ENCODE data around the gene COQ10A.
A peak's percentile ranks its signal among the peaks of the same experiment; 100 is the strongest.

Gene COQ10A

DNA sequence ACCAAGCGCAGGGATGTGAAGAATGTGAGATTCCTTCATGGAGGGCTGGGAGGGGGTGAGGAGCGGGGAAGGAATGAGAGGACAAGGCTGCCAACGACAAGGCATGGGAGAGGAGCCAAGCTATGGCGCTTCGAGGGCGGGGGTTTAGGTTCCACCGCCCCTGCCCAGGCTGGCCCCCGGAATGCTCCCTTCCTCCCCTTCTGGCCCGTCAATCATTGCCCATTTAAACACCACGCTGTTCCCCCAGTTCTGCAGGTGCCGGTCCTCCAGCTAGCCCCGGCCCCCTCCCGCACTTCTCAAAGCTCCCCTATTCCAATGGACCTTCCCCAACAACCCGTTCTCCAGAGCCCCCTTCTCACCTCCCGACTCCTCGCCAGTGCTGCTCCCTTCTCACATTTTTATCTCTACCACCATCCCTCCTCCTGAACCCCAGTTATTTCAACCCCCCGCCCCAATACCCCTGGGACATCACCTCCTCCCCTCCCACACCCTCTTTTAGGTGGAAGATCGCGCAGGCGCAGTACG lies 45.4 kb upstream of the COQ10A start:
- H3K9ac ChIP-seq (ENCODE audit: low read length) = peak overlapping the region; percentile 85
- peaks cover 6% of the 10 kb centered on the region for H3F3A ChIP-seq (ENCODE audit: insufficient read depth)
- no peak for TF ChIP-seq EZH2phosphoT487 (conservative IDR thresholded peaks at IDR 0.05; ENCODE audit: low read length)
- TF ChIP-seq, protein P1, sequence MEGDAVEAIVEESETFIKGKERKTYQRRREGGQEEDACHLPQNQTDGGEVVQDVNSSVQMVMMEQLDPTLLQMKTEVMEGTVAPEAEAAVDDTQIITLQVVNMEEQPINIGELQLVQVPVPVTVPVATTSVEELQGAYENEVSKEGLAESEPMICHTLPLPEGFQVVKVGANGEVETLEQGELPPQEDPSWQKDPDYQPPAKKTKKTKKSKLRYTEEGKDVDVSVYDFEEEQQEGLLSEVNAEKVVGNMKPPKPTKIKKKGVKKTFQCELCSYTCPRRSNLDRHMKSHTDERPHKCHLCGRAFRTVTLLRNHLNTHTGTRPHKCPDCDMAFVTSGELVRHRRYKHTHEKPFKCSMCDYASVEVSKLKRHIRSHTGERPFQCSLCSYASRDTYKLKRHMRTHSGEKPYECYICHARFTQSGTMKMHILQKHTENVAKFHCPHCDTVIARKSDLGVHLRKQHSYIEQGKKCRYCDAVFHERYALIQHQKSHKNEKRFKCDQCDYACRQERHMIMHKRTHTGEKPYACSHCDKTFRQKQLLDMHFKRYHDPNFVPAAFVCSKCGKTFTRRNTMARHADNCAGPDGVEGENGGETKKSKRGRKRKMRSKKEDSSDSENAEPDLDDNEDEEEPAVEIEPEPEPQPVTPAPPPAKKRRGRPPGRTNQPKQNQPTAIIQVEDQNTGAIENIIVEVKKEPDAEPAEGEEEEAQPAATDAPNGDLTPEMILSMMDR (IDR thresholded peaks at IDR 0.05; ENCODE audit: insufficient read depth, low read length, poor library complexity, severe bottlenecking) = no peak
- H3K9me2 ChIP-seq (replicated peaks; ENCODE audit: insufficient read depth, low read length) = no peaks in the 10 kb centered on the region
- no peaks in the 10 kb centered on the region for H3K9me3 ChIP-seq (ENCODE audit: insufficient read depth, low read length)
- H3K4me3 ChIP-seq (ENCODE audit: insufficient read depth, low read length, poor library complexity, severe bottlenecking) = peak overlapping the region; percentile 88
- peak overlapping the region; percentile 99 for H3K4me2 ChIP-seq (ENCODE audit: low read depth, low read length, poor library complexity, severe bottlenecking)
- H3K27me3 ChIP-seq (ENCODE audit: low read length) = no peaks in the 10 kb centered on the region
- peak overlapping the region; percentile 64 for H3K27ac ChIP-seq (ENCODE audit: low read depth, low read length)
- H4K20me1 ChIP-seq (ENCODE audit: low read depth, low read length) = no peaks in the 10 kb centered on the region
- peaks cover 34% of the 10 kb centered on the region for H3K79me2 ChIP-seq (ENCODE audit: insufficient read depth, low read length)
- H3K36me3 ChIP-seq (ENCODE audit: low read length) = no peaks in the 10 kb centered on the region
- H2AFZ ChIP-seq (ENCODE audit: low read depth, low read length, severe bottlenecking) = peak overlapping the region; percentile 85

DNA sequence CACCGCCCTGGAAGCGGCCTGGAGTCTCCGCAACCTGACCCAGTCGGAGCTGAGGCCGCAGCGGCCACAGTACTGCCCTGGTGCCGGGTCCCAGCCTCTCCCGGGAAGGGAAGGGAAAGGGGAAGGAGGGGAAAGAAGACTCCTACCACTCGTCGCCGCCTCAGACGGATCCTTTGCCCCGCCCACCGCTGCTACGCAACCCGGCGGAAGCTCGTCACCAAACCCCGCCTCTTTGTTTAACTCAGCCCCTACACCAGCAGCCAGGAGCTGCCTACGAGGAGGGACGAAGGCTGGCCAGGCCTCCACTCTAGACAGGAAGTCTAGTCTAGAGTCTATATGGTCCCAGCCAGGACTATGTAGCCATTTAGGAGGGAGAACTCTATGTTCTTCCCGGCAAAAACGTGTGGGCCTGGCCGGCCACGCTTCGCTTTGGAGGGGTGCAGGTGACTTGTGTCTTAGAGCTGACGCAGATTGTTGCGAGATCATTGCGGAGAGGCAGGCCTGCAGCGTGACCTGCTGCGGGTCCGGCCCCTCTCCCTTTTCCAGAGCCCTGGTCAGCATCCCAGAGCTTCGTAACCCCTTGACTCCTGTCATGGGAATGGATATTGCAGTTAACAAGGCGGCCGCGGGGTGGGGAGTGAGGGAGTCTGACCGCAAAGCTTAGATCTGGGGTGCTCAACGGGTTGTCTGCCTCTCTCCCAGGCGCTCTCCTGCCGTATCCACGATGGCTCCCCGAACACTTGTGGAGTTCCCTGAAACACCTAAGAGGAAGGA lies 44.8 kb upstream of the COQ10A start, which contains the start of gene RNF41:
RNF41 (minus strand) TSS at position 166 of the 774 bp plus-strand sequence. CDS start 7,875 bp downstream, outside the sequence.
- TF ChIP-seq, protein P1 (IDR thresholded peaks at IDR 0.05; ENCODE audit: insufficient read depth, low read length, poor library complexity, severe bottlenecking) = no peak
- no peak for TF ChIP-seq EZH2phosphoT487 (conservative IDR thresholded peaks at IDR 0.05; ENCODE audit: low read length)
- Histone ChIP-seq H3F3A (ENCODE audit: insufficient read depth) (peaks cover 6% of the 10 kb centered on the region), H3K9me2 (replicated peaks; ENCODE audit: insufficient read depth, low read length) (no peaks in the 10 kb centered on the region), H3K9me3 (ENCODE audit: insufficient read depth, low read length) (no peaks in the 10 kb centered on the region), H3K79me2 (ENCODE audit: insufficient read depth, low read length) (peaks cover 34% of the 10 kb centered on the region), H3K27ac (ENCODE audit: low read depth, low read length) (peak within 1 kb of the TSS; percentile 64), H2AFZ (ENCODE audit: low read depth, low read length, severe bottlenecking) (peak within 1 kb of the TSS; percentile 85), H3K4me3 (ENCODE audit: insufficient read depth, low read length, poor library complexity, severe bottlenecking) (peak within 1 kb of the TSS; percentile 88), H3K36me3 (ENCODE audit: low read length) (no peaks in the 10 kb centered on the region), H3K4me2 (ENCODE audit: low read depth, low read length, poor library complexity, severe bottlenecking) (peak within 1 kb of the TSS; percentile 99), H3K9ac (ENCODE audit: low read length) (peak within 1 kb of the TSS; percentile 85), H3K27me3 (ENCODE audit: low read length) (no peaks in the 10 kb centered on the region), H4K20me1 (ENCODE audit: low read depth, low read length) (no peaks in the 10 kb centered on the region)

DNA sequence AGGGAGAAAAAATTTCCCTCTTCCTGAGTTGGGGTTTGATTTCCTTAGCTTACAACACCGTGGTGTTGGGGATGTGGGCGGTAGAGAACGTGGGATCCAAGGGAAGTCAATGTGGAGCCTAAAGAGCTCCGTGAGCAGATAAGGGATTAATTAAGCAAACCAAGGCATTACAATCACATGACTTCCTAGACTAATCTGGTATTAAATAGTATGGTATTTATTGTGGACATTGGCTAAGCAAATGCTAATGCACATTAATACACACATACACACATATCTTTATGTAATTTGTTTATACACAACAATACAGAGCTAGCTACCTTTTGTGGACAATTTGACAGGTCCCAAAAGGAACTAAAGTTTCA lies 44.2 kb upstream of the COQ10A start:
- Histone ChIP-seq H3K9me3 (ENCODE audit: insufficient read depth, low read length) (no peaks in the 10 kb centered on the region), H2AFZ (ENCODE audit: low read depth, low read length, severe bottlenecking) (peak overlapping the region; percentile 38), H3F3A (ENCODE audit: insufficient read depth) (peaks cover 6% of the 10 kb centered on the region)

More for the DNA sequence above, 44.2 kb upstream of the COQ10A start:
- peaks cover 34% of the 10 kb centered on the region for H3K79me2 ChIP-seq (ENCODE audit: insufficient read depth, low read length)
- H3K9me2 ChIP-seq (replicated peaks; ENCODE audit: insufficient read depth, low read length) = no peaks in the 10 kb centered on the region
- peak overlapping the region; percentile 88 for H3K4me3 ChIP-seq (ENCODE audit: insufficient read depth, low read length, poor library complexity, severe bottlenecking)
- no peaks in the 10 kb centered on the region for H4K20me1 ChIP-seq (ENCODE audit: low read depth, low read length)
- H3K27me3 ChIP-seq (ENCODE audit: low read length) = no peaks in the 10 kb centered on the region
- TF ChIP-seq, protein P1 (IDR thresholded peaks at IDR 0.05; ENCODE audit: insufficient read depth, low read length, poor library complexity, severe bottlenecking) = no peak
- no peak for TF ChIP-seq EZH2phosphoT487 (conservative IDR thresholded peaks at IDR 0.05; ENCODE audit: low read length)
- no peaks in the 10 kb centered on the region for H3K36me3 ChIP-seq (ENCODE audit: low read length)
- H3K27ac ChIP-seq (ENCODE audit: low read depth, low read length) = peak overlapping the region; percentile 64
- peak overlapping the region; percentile 99 for H3K4me2 ChIP-seq (ENCODE audit: low read depth, low read length, poor library complexity, severe bottlenecking)
- peak overlapping the region; percentile 85 for H3K9ac ChIP-seq (ENCODE audit: low read length)

Data from SU-DHL-6 (cell line).